Fibroblast of lung (primary cell): ENCODE data around the gene MTRFR. TPM values are rescaled to one million over a fixed set of nuclear protein-coding genes. Genes with fewer than 3 reads are reported as not detected.

Source experiments
- DNase-seq, 2 donors: peaks; one replicate each; pipeline versions ENCODE4 v3.0.0 to v3.0.0-alpha.2; 2010; ENCODE audit warnings: low read depth in 2 of 2
- H2AFZ ChIP-seq: 2 replicates; pipeline ENCODE4 v1.5.1; 2012; ENCODE audit warnings: low read length, control low read depth, inconsistent platforms
- H3K27ac ChIP-seq: 2 replicates; pipeline ENCODE4 v1.5.1; 2011; ENCODE audit warnings: low read length, control low read depth; ENCODE audit not compliant: insufficient read depth
- H3K27me3 ChIP-seq: 2 replicates; pipeline ENCODE4 v1.5.1; 2011; ENCODE audit warnings: mild to moderate bottlenecking, low read length; ENCODE audit not compliant: control insufficient read depth, insufficient read depth
- H3K36me3 ChIP-seq: 2 replicates; pipeline ENCODE4 v1.5.1; 2011; ENCODE audit warnings: low read length; ENCODE audit not compliant: control insufficient read depth, insufficient read depth
- H3K4me1 ChIP-seq: 2 replicates; pipeline ENCODE4 v1.5.1; 2011; ENCODE audit warnings: low read length; ENCODE audit not compliant: control insufficient read depth, insufficient read depth; ENCODE audit errors: extremely low read depth
- H3K4me2 ChIP-seq: 2 replicates; pipeline ENCODE4 v1.5.1; 2011; ENCODE audit warnings: low read length, control low read depth; ENCODE audit not compliant: insufficient read depth; ENCODE audit errors: extremely low read depth
- H3K4me3 ChIP-seq, 4 experiments: fragments of 200-600 bp in 1 of 4; sonication (generic) in 1 of 4; replicated peaks in 1 of 4; 2 replicates each; pipeline ENCODE4 v1.5.1; 2011 to 2016; ENCODE audit warnings: low read length in 4 of 4, low read depth in 3 of 4, mild to moderate bottlenecking in 3 of 4, control low read depth in 2 of 4, inconsistent platforms in 1 of 4, mixed read lengths in 1 of 4; ENCODE audit not compliant: insufficient read depth in 1 of 4; ENCODE audit errors: control extremely low read depth in 1 of 4
- H3K79me2 ChIP-seq: 2 replicates; pipeline ENCODE4 v1.5.1; 2012; ENCODE audit warnings: mild to moderate bottlenecking, low read length, inconsistent platforms; ENCODE audit not compliant: control insufficient read depth, insufficient read depth
- H3K9ac ChIP-seq: 2 replicates; pipeline ENCODE4 v1.5.1; 2011; ENCODE audit warnings: mild to moderate bottlenecking, low read length, control low read depth; ENCODE audit not compliant: insufficient read depth
- H3K9me3 ChIP-seq: 2 replicates; pipeline ENCODE4 v1.5.1; 2012; ENCODE audit warnings: low read depth, low read length; ENCODE audit not compliant: control insufficient read depth, insufficient read depth
- H4K20me1 ChIP-seq: 2 replicates; pipeline ENCODE4 v1.5.1; 2011; ENCODE audit warnings: low read length; ENCODE audit not compliant: control insufficient read depth, insufficient read depth; ENCODE audit errors: extremely low read depth
- EZH2 ChIP-seq: IDR thresholded peaks from 2 replicates; pipeline ENCODE4 v1.5.1; 2012; ENCODE audit warnings: low read length, control low read depth, mild to moderate bottlenecking; ENCODE audit errors: missing control alignments
- polyA plus RNA-seq, 2 donors: library from polyadenylated mRNA; depleted of rRNA in 1 of 2; stranded (reverse) in 1 of 2; unstranded in 1 of 2; fragments of >200 nt; gene quantifications; 2 replicates each; pipeline ENCODE4 v1.2.1, GENCODE V29; 2011 to 2012; ENCODE audit warnings: missing spikeins in 1 of 2
- total RNA-seq: library from RNA; depleted of rRNA; stranded (reverse); fragments of >200 nt; gene quantifications from 2 replicates; pipeline ENCODE4 v1.2.1, GENCODE V29; 2014
- TF ChIP-seq, protein P1 (sequence below), 2 donors: IDR thresholded peaks in 1 of 2; conservative IDR thresholded peaks in 1 of 2; 1 replicate in 1 of 2; 2 replicates in 1 of 2; pipeline ENCODE4 v1.5.1; 2011 to 2012; ENCODE audit warnings: low read length in 2 of 2, control low read depth in 1 of 2, inconsistent platforms in 1 of 2, low read depth in 1 of 2, mild to moderate bottlenecking in 1 of 2

The MTRFR gene
- total and polyA plus RNA-seq, 2 donors (not counting 1 experiment from before 2014, with no cell fraction given): 10.4 to 17.5 TPM

DNA sequence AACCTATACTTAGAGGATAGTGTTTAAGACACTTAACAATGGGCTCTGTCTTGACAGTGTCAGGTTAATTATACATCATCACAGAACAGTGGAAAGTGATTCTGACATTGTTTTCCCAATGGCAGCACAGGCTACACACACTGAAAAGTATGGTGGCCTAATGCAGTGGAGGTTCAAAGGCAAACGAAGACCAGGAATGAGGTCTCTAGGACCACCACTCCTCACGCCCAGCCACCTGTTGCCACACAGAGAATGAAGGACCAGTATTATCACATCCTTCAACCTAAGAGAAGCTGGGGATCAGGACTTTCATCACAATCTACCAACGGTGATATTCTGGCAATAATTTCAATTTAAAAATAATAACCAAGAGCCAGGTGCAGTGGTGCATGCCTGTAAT, 73.0 kb downstream of the MTRFR start:
- Histone ChIP-seq H3K27me3 (no peaks in the 10 kb centered on the region), H3K36me3 (peaks cover 5% of the 10 kb centered on the region), H2AFZ (no peak overlapping the region), H3K9ac (no peak overlapping the region), H3K9me3 (no peaks in the 10 kb centered on the region), H3K79me2 (no peaks in the 10 kb centered on the region), H3K4me1 (no peaks in the 10 kb centered on the region), H3K4me2 (no peak overlapping the region), H3K27ac (no peak overlapping the region), H4K20me1 (no peaks in the 10 kb centered on the region), H3K4me3 (no peak overlapping the region)
- no peak for DNase-seq
- no peak for TF ChIP-seq EZH2
- TF ChIP-seq, protein P1, sequence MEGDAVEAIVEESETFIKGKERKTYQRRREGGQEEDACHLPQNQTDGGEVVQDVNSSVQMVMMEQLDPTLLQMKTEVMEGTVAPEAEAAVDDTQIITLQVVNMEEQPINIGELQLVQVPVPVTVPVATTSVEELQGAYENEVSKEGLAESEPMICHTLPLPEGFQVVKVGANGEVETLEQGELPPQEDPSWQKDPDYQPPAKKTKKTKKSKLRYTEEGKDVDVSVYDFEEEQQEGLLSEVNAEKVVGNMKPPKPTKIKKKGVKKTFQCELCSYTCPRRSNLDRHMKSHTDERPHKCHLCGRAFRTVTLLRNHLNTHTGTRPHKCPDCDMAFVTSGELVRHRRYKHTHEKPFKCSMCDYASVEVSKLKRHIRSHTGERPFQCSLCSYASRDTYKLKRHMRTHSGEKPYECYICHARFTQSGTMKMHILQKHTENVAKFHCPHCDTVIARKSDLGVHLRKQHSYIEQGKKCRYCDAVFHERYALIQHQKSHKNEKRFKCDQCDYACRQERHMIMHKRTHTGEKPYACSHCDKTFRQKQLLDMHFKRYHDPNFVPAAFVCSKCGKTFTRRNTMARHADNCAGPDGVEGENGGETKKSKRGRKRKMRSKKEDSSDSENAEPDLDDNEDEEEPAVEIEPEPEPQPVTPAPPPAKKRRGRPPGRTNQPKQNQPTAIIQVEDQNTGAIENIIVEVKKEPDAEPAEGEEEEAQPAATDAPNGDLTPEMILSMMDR (conservative IDR thresholded peaks at IDR 0.05 in 1 of 2, IDR thresholded peaks at IDR 0.05 in 1 of 2; ENCODE audit: low read depth in 1 of 2, low read length in 2 of 2): no peak

Other genes with a start within 250 kb of the MTRFR start
- 4.4 and 6.6 TPM in 2 replicates for gene PITPNM2, start 82.3 kb upstream of the MTRFR start, total RNA-seq
- 2.2 and 4.9 TPM in 2 replicates for gene PITPNM2, start 82.3 kb upstream of the MTRFR start, polyA plus RNA-seq
- 31.6 and 50.5 TPM in 2 replicates for gene MPHOSPH9, start 295 bp upstream of the MTRFR start, total RNA-seq
- 17.2 and 21.9 TPM in 2 replicates for gene MPHOSPH9, start 295 bp upstream of the MTRFR start, polyA plus RNA-seq
- gene CDK2AP1, start 38.4 kb downstream of the MTRFR start, total RNA-seq: 97.8 and 173 TPM in 2 replicates
- 450 and 701 TPM in 2 replicates for gene CDK2AP1, start 38.4 kb downstream of the MTRFR start, polyA plus RNA-seq
- 20.8 and 21.8 TPM in 2 replicates for gene SBNO1, start 131.4 kb downstream of the MTRFR start, total RNA-seq
- gene SBNO1, start 131.4 kb downstream of the MTRFR start, polyA plus RNA-seq: 15.6 and 16.1 TPM in 2 replicates
- gene KMT5A, start 150.7 kb downstream of the MTRFR start, total RNA-seq: 39.8 and 56.1 TPM in 2 replicates
- 42.9 and 52.6 TPM in 2 replicates for gene KMT5A, start 150.7 kb downstream of the MTRFR start, polyA plus RNA-seq
- gene RILPL2, start 203.2 kb downstream of the MTRFR start, total RNA-seq: 3.1 and 4.5 TPM in 2 replicates
- gene RILPL2, start 203.2 kb downstream of the MTRFR start, polyA plus RNA-seq: 3.5 and 3.7 TPM in 2 replicates
- gene SNRNP35, start 224.7 kb downstream of the MTRFR start, total RNA-seq: 18.5 and 20.8 TPM in 2 replicates
- gene SNRNP35, start 224.7 kb downstream of the MTRFR start, polyA plus RNA-seq: 16.1 and 21.5 TPM in 2 replicates